HG03571 (cell line): Measurements from ENCODE around the gene COLEC11.

ENCODE experiments used
- ATAC-seq: cut with Tn5 transposase; IDR thresholded peaks from one replicate; pipeline ENCODE4 v1.9.1; 2021; ENCODE audit not compliant: unreplicated experiment

COLEC11 gene

GRCh38 chr2:3637311-3637675 is 42.4 kb downstream of the COLEC11 start:
- ATAC-seq = no peak

GRCh38 chr2:3637692-3638455 is 43.0 kb downstream of the COLEC11 start:
- no peak for ATAC-seq

GRCh38 chr2:3638456-3638810 is 43.5 kb downstream of the COLEC11 start:
- ATAC-seq = no peak

GRCh38 chr2:3639015-3639630 is 44.2 kb downstream of the COLEC11 start:
- no peak for ATAC-seq

- no peak for ATAC-seq
Observed at GRCh38 chr2:3639653-3640052, 44.7 kb downstream of the COLEC11 start.

GRCh38 chr2:3641181-3641580 is 46.3 kb downstream of the COLEC11 start:
- no peak for ATAC-seq

GRCh38 chr2:3641841-3642421 is 47.0 kb downstream of the COLEC11 start:
- no peak for ATAC-seq

GRCh38 chr2:3642521-3643215 is 47.8 kb downstream of the COLEC11 start:
- no peak for ATAC-seq

GRCh38 chr2:3643371-3644245 is 48.7 kb downstream of the COLEC11 start:
- ATAC-seq = no peak

GRCh38 chr2:3644246-3644525 is 49.3 kb downstream of the COLEC11 start:
- ATAC-seq = peak; percentile 73

GRCh38 chr2:3644891-3645605 is 50.1 kb downstream of the COLEC11 start:
- no peak for ATAC-seq

GRCh38 chr2:3645745-3646389 is 51.0 kb downstream of the COLEC11 start:
- ATAC-seq = no peak

- no peak for ATAC-seq
Observed at GRCh38 chr2:3646446-3646845, 51.5 kb downstream of the COLEC11 start.

GRCh38 chr2:3647246-3647645 is 52.3 kb downstream of the COLEC11 start:
- ATAC-seq = no peak

- no peak for ATAC-seq
Observed at GRCh38 chr2:3647831-3648651, 53.1 kb downstream of the COLEC11 start.

- ATAC-seq = no peak
Observed at GRCh38 chr2:3648652-3649177, 53.8 kb downstream of the COLEC11 start.

GRCh38 chr2:3649581-3649980 is 54.7 kb downstream of the COLEC11 start:
- no peak for ATAC-seq

- ATAC-seq = no peak
Observed at GRCh38 chr2:3650140-3650920, 55.4 kb downstream of the COLEC11 start.
